HepG2 (cell line): ENCODE data around the gene ATRIP. TPM values are rescaled to one million over a fixed set of nuclear protein-coding genes. Genes with fewer than 3 reads are reported as not detected.
A peak's percentile ranks its signal among the peaks of the same experiment; 100 is the strongest.

Source experiments
- FIP1L1 ChIP-seq: fragments of 200-400 bp; formaldehyde crosslinking; IDR thresholded peaks from 2 replicates; pipeline ENCODE4 v1.6.1; 2018; ENCODE audit warnings: low read depth, mild to moderate bottlenecking, low read length, moderate library complexity, borderline replicate concordance; ENCODE audit not compliant: insufficient read depth
- MED8 ChIP-seq: sonication (generic); formaldehyde crosslinking; IDR thresholded peaks from 2 replicates; pipeline ENCODE4 v1.8.1; 2023; ENCODE audit warnings: mild to moderate bottlenecking, missing genetic modification reagents; ENCODE audit not compliant: insufficient replicate concordance
- ZNF10 ChIP-seq: sonication (generic); formaldehyde crosslinking; IDR thresholded peaks from 2 replicates; pipeline ENCODE4 v1.4.0; 2020; ENCODE audit warnings: mild to moderate bottlenecking, low read depth, missing genetic modification reagents, borderline replicate concordance
- ZNF350 ChIP-seq: sonication (generic); formaldehyde crosslinking; IDR thresholded peaks from 2 replicates; pipeline ENCODE4 v1.4.0; 2020; ENCODE audit warnings: mild to moderate bottlenecking, low read depth, missing genetic modification reagents, borderline replicate concordance
- ZNF569 ChIP-seq: sonication (generic); formaldehyde crosslinking; IDR thresholded peaks from 2 replicates; pipeline ENCODE4 v1.5.0; 2020; ENCODE audit warnings: mild to moderate bottlenecking, missing genetic modification reagents, moderate library complexity, borderline replicate concordance
- ZNF788 ChIP-seq: sonication (generic); formaldehyde crosslinking; IDR thresholded peaks from 2 replicates; pipeline ENCODE4 v1.5.0; 2020; ENCODE audit warnings: mild to moderate bottlenecking, missing genetic modification reagents, borderline replicate concordance
- polyA plus RNA-seq, 8 experiments: library from polyadenylated mRNA; depleted of rRNA in 3 of 8; stranded (reverse) in 7 of 8; unstranded in 1 of 8; fragments of >200 nt; fragmentation: Illumina TruSeq in 4 of 8; extraction: Trizol in 4 of 8; gene quantifications; 2 replicates each; pipeline versions ENCODE4 v1.2.1 to v1.2.3, GENCODE V29; 2011 to 2016; ENCODE audit warnings: low read depth in 4 of 8, missing spikeins in 1 of 8, mixed read lengths in 1 of 8; ENCODE audit not compliant: insufficient read depth in 1 of 8
- total RNA-seq, 5 experiments: library from RNA; depleted of rRNA; stranded (reverse); fragments of >200 nt; fragmentation: Illumina TruSeq; extraction: Trizol; gene quantifications; 2 replicates each; pipeline ENCODE4 v1.2.3, GENCODE V29; 2016; ENCODE audit warnings: low read depth in 1 of 5
- TF ChIP-seq, protein P1 (sequence below): sonication (generic); formaldehyde crosslinking; conservative IDR thresholded peaks from 2 replicates; pipeline ENCODE4 v1.4.0; 2020; ENCODE audit warnings: missing genetic modification reagents
- TF ChIP-seq, protein P2 (sequence below), 2 experiments: fragments of 450-650 bp in 1 of 2; sonication (generic) in 1 of 2; formaldehyde crosslinking; IDR thresholded peaks; 2 replicates each; pipeline versions ENCODE4 v1.5.0 to v1.8.0; 2020 to 2022; ENCODE audit warnings: mild to moderate bottlenecking in 1 of 2, missing genetic modification reagents in 1 of 2

Gene ATRIP
- total and polyA plus RNA-seq, 2 of the 13 experiments (the other 11 are each of a cell fraction or from before 2014, with no cell fraction given), result 5.1 to 12.5 TPM

DNA sequence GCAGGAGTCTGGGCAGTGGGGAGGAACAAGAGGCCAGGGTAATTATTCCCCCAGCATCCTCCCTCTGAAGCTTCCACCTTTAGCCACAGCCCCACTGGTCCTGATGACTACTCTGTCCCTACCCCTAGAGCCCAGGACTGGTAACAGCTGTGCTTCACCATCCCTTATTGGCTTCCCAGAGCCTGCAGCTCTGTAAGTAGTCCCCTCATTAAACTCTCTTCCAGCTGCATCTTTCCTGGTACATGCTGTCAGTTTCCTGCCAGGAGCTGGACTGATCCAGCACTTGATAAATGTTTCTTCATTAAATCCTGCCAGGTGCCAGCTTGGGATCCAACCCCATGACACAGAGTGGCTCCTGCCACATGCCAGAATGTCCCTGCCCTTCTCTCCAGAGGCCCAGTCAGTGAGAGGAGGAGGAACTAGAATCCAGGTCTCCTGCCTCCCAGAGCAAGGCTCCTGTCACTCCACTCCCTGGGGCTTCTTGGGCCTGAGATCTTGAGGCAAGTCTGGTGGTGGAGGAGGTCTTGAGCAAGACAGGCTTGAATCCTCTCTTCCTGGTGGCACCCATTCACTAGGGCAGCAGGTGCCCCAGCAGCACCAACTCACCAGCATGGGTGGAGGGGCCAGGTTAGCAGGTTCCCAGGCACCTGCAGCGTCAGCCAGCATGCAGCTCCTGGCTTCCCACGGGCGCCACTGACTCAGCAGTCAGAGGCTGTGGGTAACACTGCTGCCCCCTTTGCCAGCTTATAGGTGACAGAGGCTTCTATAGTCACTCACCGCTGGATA is 47.0 kb upstream of the ATRIP start (continued):
- TF ChIP-seq ZNF569 (CRISPR knock-in tag) (no peak), FIP1L1 (0 out of 2 replicates have a peak, but pooled peaks have one; percentile 30), MED8 (CRISPR knock-in tag) (no peak), ZNF10 (CRISPR knock-in tag) (no peak), ZNF788 (CRISPR knock-in tag) (no peak), ZNF350 (CRISPR knock-in tag) (no peak)
- TF ChIP-seq, protein P1, sequence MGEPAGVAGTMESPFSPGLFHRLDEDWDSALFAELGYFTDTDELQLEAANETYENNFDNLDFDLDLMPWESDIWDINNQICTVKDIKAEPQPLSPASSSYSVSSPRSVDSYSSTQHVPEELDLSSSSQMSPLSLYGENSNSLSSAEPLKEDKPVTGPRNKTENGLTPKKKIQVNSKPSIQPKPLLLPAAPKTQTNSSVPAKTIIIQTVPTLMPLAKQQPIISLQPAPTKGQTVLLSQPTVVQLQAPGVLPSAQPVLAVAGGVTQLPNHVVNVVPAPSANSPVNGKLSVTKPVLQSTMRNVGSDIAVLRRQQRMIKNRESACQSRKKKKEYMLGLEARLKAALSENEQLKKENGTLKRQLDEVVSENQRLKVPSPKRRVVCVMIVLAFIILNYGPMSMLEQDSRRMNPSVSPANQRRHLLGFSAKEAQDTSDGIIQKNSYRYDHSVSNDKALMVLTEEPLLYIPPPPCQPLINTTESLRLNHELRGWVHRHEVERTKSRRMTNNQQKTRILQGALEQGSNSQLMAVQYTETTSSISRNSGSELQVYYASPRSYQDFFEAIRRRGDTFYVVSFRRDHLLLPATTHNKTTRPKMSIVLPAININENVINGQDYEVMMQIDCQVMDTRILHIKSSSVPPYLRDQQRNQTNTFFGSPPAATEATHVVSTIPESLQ, result no peak
- TF ChIP-seq, protein P2, sequence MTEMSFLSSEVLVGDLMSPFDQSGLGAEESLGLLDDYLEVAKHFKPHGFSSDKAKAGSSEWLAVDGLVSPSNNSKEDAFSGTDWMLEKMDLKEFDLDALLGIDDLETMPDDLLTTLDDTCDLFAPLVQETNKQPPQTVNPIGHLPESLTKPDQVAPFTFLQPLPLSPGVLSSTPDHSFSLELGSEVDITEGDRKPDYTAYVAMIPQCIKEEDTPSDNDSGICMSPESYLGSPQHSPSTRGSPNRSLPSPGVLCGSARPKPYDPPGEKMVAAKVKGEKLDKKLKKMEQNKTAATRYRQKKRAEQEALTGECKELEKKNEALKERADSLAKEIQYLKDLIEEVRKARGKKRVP (CRISPR knock-in tag; IDR thresholded peaks at IDR 0.05), result no peak
